Fibroblast of pulmonary artery (primary cell): ENCODE measurements around the gene SAP25.

Experiments
- DNase-seq: peaks from one replicate; pipeline ENCODE4 v3.0.0-alpha.2; 2010; ENCODE audit warnings: low read depth
- H3K4me3 ChIP-seq: replicated peaks from 2 replicates; pipeline ENCODE4 v1.5.1; 2011; ENCODE audit warnings: low read depth, mild to moderate bottlenecking, control low read depth, low read length, moderate library complexity
- TF ChIP-seq, protein P1 (sequence below): IDR thresholded peaks from 2 replicates; pipeline ENCODE4 v1.5.1; 2011; ENCODE audit warnings: mild to moderate bottlenecking, control low read depth, low read length, inconsistent platforms; ENCODE audit errors: missing control alignments

Gene SAP25

DNA sequence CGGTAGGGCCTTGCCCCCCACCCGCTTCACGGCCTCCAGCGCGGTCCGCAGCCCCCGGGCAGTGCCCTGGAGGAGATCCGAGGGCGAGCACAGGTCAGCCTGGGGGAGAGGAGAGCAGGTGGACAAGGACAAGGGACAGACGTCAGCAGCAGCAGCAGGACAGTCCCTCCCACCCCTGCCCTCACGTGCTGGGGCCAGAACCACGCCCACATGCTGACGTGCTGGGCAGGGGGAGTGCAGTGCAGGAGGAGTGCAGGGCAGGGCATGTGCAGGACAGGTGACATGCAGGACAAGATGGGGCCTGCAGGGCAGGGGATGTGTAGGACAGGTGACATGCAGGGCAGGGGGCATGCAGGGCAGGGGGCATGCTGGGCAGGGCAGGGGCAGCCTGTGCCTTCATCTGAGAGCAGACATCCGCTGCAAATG lies 1.5 kb upstream of the SAP25 start:
- TF ChIP-seq, protein P1, sequence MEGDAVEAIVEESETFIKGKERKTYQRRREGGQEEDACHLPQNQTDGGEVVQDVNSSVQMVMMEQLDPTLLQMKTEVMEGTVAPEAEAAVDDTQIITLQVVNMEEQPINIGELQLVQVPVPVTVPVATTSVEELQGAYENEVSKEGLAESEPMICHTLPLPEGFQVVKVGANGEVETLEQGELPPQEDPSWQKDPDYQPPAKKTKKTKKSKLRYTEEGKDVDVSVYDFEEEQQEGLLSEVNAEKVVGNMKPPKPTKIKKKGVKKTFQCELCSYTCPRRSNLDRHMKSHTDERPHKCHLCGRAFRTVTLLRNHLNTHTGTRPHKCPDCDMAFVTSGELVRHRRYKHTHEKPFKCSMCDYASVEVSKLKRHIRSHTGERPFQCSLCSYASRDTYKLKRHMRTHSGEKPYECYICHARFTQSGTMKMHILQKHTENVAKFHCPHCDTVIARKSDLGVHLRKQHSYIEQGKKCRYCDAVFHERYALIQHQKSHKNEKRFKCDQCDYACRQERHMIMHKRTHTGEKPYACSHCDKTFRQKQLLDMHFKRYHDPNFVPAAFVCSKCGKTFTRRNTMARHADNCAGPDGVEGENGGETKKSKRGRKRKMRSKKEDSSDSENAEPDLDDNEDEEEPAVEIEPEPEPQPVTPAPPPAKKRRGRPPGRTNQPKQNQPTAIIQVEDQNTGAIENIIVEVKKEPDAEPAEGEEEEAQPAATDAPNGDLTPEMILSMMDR = no peak
- no peak overlapping the region for H3K4me3 ChIP-seq
- no peak for DNase-seq

DNA sequence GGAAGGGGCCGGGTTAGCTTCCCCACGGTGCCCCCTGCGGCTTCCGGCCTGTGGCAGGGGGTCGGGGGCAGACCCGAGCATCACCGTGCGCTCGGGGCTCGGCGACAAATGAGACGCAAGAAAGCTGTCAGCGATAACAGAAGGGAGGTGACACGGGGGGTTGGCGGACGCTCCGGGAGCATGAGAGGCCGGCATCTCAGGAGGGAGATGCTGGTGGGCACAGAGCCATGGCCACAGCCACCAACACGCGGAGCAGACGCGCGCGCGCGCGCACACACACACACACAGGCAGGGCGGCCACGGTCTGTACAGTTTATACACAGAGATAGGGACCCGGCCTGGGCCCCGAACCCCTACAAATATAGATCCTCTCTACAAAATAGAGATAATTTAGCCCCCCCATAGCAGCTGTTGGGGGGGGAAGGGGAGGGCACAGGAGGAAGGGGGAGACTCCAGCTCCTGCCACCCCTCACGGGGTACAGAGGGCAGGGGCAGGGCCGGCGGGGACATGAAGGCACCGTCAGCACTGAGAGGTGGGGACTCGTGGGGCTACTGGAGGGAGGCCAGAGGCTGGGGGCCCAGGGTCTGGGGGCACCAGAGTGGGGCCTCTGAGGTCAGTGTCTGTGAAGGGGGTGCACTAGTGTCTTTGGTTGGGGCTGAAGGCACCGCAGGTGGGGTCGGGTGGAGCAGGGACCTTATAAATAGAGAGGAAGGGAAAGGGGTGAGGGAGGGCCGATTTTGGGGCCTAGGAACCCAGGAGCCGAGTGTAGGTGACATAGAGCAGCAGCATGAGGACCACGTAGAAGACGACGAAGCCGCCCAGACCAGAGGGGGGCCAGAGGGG lies 884 bp upstream of the SAP25 start:
- no peak overlapping the region for H3K4me3 ChIP-seq
- DNase-seq = no peak
- TF ChIP-seq, protein P1 = no peak

DNA sequence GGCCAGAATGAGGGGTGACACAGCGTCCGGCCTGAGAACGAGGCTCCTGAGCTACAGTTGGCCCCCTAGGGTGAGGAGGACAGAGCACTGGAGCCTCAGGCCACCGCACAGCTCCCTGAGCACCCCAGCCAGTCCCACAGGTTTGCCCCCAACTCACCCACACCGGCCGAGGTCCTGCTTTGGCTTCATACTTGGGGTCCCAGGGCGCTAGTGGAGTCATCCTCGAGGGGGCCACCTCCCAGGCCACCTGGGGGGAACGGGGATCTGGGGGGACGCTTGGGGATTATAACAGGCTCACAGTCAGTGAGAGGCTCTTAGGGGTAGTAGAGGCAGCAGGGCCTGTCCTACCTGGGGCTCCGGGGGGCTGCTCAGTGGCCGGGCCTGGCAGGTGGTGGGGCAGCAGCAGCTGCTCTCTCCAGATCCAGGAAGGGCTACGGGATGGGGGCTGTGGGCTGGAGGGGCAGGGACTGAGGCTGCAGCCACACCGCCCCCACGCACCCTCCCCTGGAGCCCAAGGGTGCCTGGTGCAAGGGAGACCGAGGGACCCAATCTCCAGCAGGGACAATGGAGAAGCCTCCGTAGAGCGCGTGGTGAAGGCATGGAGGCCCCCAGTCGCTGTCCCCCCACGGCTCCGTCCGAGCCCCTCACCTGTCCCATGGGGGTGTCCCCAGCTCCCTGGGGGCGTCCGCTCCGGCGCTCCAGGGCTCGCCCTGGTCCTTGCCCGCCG lies 588 bp downstream of the SAP25 start:
- H3K4me3 ChIP-seq = no peak overlapping the region
- DNase-seq = no peak
- TF ChIP-seq, protein P1 = no peak

DNA sequence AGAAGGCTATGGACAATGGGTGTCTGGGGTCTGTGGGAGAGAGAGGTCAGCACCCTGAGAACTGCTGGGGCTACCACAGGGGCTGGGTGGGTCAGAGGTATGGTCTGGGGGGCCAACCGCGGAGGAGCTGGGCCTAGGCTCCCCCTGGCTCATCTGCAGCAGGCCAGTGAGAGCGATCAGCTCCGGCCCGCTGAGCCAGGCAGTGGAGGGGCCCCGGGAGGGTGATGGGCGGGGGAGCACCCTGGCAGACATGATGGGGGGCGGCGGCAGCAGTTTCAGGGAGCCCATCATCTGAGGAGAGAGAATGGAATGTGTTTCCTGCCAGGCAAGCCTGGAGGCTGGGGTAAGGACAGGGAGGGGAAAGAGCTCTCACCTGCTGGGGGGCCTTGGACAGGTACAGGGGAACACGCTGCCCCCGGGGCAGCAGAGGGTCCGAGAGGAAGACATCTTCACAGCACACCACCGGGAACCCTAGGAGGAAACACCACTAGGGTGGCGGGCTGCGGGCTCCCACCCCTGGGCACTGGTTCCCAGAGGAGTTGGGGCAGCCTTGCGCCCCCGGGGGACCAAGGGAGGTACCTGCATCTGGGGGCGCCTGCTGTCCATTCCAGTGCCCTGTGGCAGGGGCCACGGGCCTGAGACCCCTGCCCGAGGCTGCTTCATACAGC lies 1.3 kb downstream of the SAP25 start:
- no peak overlapping the region for H3K4me3 ChIP-seq
- TF ChIP-seq, protein P1 = no peak
- no peak for DNase-seq

DNA sequence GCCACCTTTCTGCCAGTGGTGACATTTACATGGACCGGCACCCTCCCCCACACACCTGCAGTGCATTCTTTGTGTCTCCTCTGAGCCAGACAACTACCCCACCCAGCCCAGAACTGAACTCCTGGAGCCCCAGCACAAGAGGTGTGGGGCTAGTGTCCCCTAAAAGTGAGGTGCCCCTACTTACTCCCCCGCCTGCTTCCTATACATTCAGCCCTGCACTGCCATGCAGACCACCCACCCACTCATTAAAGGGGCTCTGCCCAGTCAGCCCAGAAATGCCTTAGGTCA lies 1.9 kb downstream of the SAP25 start:
- TF ChIP-seq, protein P1 = no peak
- no peak for DNase-seq
- H3K4me3 ChIP-seq = no peak overlapping the region

DNA sequence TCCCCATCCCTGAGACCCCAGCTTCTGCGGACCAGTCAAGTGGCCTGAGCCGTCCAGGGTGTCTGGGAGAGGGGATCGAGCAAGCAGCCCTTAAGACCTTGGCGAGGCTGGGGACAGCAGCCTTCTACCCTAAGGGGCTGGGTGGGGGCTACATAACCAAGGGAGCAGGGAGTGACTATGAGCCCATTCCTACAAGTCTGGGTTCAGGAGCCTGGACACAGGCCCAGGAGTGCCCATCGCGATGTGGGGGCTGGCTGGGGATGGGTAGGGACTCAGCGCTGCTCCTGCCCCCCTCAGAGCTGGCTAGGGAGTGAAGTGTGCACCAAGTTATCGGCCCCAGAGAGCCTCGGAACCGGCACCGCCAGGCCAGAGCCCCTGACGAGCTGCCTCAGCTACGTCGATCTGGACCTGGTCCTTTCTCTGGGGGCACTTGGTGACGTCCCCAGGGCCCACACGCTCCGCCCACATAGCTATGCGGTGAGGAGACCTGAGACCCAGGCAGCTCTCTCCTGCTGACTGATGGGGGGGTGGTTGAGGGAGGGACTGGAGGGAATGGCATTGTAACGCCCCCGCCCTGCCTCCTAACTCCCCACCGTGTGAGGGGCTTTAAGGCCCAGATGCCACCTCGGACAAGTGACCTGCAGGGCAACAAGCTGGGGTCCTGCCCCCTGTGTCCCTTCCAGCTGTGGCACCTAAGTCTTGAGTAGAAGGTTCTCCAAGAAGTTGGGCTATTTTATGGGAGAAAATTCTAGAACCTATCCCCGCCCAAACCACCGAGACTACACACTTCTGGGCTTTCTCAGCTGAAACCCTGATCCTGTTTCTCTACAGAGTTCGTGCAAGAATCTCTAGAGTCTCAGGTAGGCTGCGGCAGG lies 2.5 kb downstream of the SAP25 start:
- TF ChIP-seq, protein P1 = no peak
- no peak for DNase-seq
- H3K4me3 ChIP-seq = no peak overlapping the region
